Measurements from ENCODE around the gene NSUN2. TPM values are rescaled to one million over a fixed set of nuclear protein-coding genes. Genes with fewer than 3 reads are reported as not detected.
"Not testable (repeated sequence)": the region's sequence is repeated elsewhere in the genome, so short reads cannot be mapped to it uniquely, and the experiment has no call there.

The NSUN2 gene
- polyA plus RNA-seq, 1 experiment = 31.2 TPM

DNA sequence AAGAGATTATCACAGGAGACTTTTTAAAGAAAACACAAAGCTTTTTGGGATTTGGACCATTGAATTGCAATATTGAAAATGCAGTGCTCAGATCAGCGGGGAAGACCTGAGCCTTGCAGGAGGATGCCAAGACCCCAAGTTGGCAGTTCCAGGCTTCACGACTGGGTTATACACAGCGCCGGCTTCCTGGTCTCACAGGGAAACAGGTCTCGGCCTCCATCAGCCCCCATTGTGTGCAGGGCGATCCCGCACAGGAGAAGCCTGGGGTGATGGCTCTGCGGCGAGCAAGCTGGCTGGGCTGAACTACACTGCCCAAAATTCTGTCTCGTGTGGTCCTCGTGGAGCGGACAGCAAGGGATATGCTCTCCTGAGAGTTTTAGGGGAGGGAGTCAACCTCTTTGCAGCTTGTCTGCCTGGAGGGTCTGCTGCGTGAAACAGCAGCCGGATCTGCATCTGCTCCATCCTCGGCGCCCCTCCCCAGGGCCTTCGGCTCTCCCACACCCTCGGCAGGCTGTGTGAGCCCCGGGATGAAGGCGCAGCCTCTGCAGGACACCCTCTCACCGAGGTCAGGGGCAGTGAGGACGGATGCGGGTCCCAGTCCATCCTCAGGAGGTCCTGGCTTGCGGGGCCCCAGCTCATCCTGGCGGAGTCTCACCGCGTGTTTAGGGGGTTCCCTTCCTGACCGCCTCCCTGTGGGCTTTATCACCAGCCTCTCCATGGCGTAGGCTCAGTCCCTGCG lies 60.6 kb downstream of the NSUN2 start:
- CTCF ChIA-PET = interaction anchor here (0.8 kb wide), 1 partner anchor 10 kb away, joined by 3 read pairs; no protein-coding TSS in a partner anchor
- POLR2A ChIA-PET = no interaction called here

DNA sequence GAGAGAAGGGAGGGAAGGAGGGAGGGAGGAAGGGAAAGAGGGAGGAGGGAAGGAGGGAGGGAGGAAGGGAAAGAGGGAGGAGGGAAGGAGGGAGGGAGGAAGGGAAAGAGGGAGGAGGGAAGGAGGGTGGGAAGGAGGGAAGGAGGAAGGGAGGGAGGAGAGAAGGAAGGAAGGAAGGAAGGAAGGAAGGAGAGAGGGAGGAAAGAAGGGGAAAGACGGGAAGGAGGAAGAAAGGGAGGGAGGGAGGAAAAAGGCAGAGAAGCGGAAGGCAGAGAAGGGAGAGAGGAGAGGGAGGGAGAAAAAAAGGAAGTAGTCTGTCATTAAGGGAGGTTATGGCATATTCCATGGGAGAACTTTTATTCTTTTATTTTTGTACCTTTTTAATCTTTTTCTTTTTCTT lies 61.2 kb downstream of the NSUN2 start:
- H3K27me3 ChIP-seq (ENCODE audit: control insufficient read depth, insufficient read depth, low read length); H3K36me3 ChIP-seq (ENCODE audit: control insufficient read depth, insufficient read depth, low read length); POLR2A ChIA-PET; DNase-seq (ENCODE audit: low read depth); H3K4me3 ChIP-seq (ENCODE audit: low read depth, low read length): not testable (repeated sequence)
- CTCF ChIA-PET = interaction anchor here (0.8 kb wide), 1 partner anchor 11 kb away, joined by 3 read pairs; no protein-coding TSS in a partner anchor

More for the DNA sequence above, 60.6 kb downstream of the NSUN2 start:
- TF ChIP-seq, protein P1, sequence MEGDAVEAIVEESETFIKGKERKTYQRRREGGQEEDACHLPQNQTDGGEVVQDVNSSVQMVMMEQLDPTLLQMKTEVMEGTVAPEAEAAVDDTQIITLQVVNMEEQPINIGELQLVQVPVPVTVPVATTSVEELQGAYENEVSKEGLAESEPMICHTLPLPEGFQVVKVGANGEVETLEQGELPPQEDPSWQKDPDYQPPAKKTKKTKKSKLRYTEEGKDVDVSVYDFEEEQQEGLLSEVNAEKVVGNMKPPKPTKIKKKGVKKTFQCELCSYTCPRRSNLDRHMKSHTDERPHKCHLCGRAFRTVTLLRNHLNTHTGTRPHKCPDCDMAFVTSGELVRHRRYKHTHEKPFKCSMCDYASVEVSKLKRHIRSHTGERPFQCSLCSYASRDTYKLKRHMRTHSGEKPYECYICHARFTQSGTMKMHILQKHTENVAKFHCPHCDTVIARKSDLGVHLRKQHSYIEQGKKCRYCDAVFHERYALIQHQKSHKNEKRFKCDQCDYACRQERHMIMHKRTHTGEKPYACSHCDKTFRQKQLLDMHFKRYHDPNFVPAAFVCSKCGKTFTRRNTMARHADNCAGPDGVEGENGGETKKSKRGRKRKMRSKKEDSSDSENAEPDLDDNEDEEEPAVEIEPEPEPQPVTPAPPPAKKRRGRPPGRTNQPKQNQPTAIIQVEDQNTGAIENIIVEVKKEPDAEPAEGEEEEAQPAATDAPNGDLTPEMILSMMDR (IDR thresholded peaks at IDR 0.05; ENCODE audit: insufficient read depth, low read depth, low read length) = no peak
- Histone ChIP-seq H3K27me3 (ENCODE audit: control insufficient read depth, insufficient read depth, low read length) (peaks cover 7% of the 10 kb centered on the region), H3K4me3 (ENCODE audit: low read depth, low read length) (no peak overlapping the region), H3K36me3 (ENCODE audit: control insufficient read depth, insufficient read depth, low read length) (no peaks in the 10 kb centered on the region)
- DNase-seq (ENCODE audit: low read depth) = no peak

DNA sequence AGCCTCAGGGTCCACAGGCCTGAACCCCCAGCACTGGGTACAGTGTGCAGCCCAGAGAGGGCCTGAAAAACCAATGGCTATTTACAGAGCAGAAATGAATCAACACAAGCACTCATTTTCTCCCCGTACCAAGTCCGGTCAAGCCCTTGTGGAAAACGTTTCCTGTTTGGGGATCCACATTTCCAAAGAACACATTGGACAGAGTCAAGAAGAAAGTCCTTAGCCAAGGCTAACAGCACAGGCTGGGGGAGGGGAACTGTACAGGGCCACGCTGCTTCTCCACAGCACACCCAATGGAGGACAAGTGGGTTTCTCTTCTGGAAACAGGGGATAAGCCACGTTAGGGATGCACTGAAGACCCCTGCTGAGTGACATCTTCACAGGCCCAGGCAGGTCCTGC lies 62.3 kb downstream of the NSUN2 start:
- TF ChIP-seq, protein P1 (IDR thresholded peaks at IDR 0.05; ENCODE audit: insufficient read depth, low read depth, low read length) = no peak
- no peak for DNase-seq (ENCODE audit: low read depth)
- H3K36me3 ChIP-seq (ENCODE audit: control insufficient read depth, insufficient read depth, low read length) = no peaks in the 10 kb centered on the region
- peaks cover 7% of the 10 kb centered on the region for H3K27me3 ChIP-seq (ENCODE audit: control insufficient read depth, insufficient read depth, low read length)
- ChIA-PET POLR2A (no interaction called here), CTCF (no interaction called here)
- no peak overlapping the region for H3K4me3 ChIP-seq (ENCODE audit: low read depth, low read length)

GRCh38 chr5:6568889-6569288 lies 64.0 kb downstream of the NSUN2 start:
- ChIA-PET CTCF (interaction anchor here (1.2 kb wide), 1 partner anchor 11 kb away, joined by 5 read pairs; no protein-coding TSS in a partner anchor), POLR2A (no interaction called here)
- no peak for DNase-seq (ENCODE audit: low read depth)
- TF ChIP-seq, protein P1 (IDR thresholded peaks at IDR 0.05; ENCODE audit: insufficient read depth, low read depth, low read length) = no peak
- H3K4me3 ChIP-seq (ENCODE audit: low read depth, low read length) = no peak overlapping the region
- no peaks in the 10 kb centered on the region for H3K36me3 ChIP-seq (ENCODE audit: control insufficient read depth, insufficient read depth, low read length)
- H3K27me3 ChIP-seq (ENCODE audit: control insufficient read depth, insufficient read depth, low read length) = peaks cover 5% of the 10 kb centered on the region

DNA sequence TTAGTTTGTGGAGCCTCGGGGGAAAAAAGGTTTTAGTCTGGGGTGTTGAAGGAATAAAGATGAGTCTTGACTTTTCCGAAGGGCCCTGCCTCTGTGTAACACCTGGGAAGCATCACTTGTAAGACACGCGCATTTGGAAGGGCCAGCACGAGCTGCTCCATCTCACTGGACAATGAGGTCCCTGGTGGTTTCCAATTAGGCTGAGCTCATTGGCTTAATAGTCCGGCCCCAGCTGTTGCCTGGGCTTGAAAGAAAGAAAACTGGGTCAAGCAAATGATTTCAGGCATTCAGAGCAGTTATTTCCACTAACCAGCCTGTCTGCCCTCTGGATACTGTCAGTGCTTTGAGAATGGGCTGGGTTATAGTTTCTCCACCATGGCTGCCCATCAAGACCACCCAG lies 64.5 kb downstream of the NSUN2 start:
- no peak overlapping the region for H3K4me3 ChIP-seq (ENCODE audit: low read depth, low read length)
- no peak for DNase-seq (ENCODE audit: low read depth)
- no peaks in the 10 kb centered on the region for H3K36me3 ChIP-seq (ENCODE audit: control insufficient read depth, insufficient read depth, low read length)
- TF ChIP-seq, protein P1 (IDR thresholded peaks at IDR 0.05; ENCODE audit: insufficient read depth, low read depth, low read length) = no peak
- CTCF ChIA-PET = interaction anchor here (1.2 kb wide), 1 partner anchor 11 kb away, joined by 5 read pairs; no protein-coding TSS in a partner anchor
- peaks cover 2% of the 10 kb centered on the region; the same call in 1 of the 2 replicates for H3K27me3 ChIP-seq (ENCODE audit: control insufficient read depth, insufficient read depth, low read length)
- POLR2A ChIA-PET = no interaction called here

All from BJ (cell line).